Fibroblast of skin of back (primary cell): ENCODE results near the gene ITGB3.
"Not testable (repeated sequence)": the region's sequence is repeated elsewhere in the genome, so short reads cannot be mapped to it uniquely, and the experiment has no call there.

Source experiments
- DNase-seq: peaks from one replicate; pipeline ENCODE4 v3.0.0-alpha.2; 2013

ITGB3 gene

GRCh38 chr17:47223007-47223406, 30.6 kb upstream of the ITGB3 start:
- no peak for DNase-seq

GRCh38 chr17:47223460-47223859, 30.2 kb upstream of the ITGB3 start:
- DNase-seq = no peak

- not testable (repeated sequence) for DNase-seq
Measured at GRCh38 chr17:47224077-47224476, 29.6 kb upstream of the ITGB3 start.

GRCh38 chr17:47224966-47225365, 28.7 kb upstream of the ITGB3 start:
- DNase-seq = no peak

GRCh38 chr17:47225436-47225858, 28.2 kb upstream of the ITGB3 start:
- DNase-seq = peak; percentile 92

GRCh38 chr17:47225911-47226688, 27.5 kb upstream of the ITGB3 start:
- no peak for DNase-seq

- no peak for DNase-seq
Measured at GRCh38 chr17:47227862-47228261, 25.8 kb upstream of the ITGB3 start.

GRCh38 chr17:47229535-47230443, 23.8 kb upstream of the ITGB3 start:
- DNase-seq = peak; percentile 94

GRCh38 chr17:47230864-47231263, 22.8 kb upstream of the ITGB3 start:
- no peak for DNase-seq

GRCh38 chr17:47231334-47231733, 22.3 kb upstream of the ITGB3 start:
- DNase-seq = no peak

- DNase-seq = no peak
Measured at GRCh38 chr17:47231866-47232265, 21.8 kb upstream of the ITGB3 start.

- DNase-seq = no peak
Measured at GRCh38 chr17:47232465-47232864, 21.2 kb upstream of the ITGB3 start.

- DNase-seq = no peak
Measured at GRCh38 chr17:47235506-47235905, 18.1 kb upstream of the ITGB3 start.

- DNase-seq = no peak
Measured at GRCh38 chr17:47235923-47236322, 17.7 kb upstream of the ITGB3 start.

GRCh38 chr17:47237841-47238240, 15.8 kb upstream of the ITGB3 start:
- DNase-seq = no peak

GRCh38 chr17:47238321-47239010, 15.2 kb upstream of the ITGB3 start:
- DNase-seq = no peak

GRCh38 chr17:47239619-47239966, 14.0 kb upstream of the ITGB3 start:
- DNase-seq = no peak

- DNase-seq = peak; percentile 100
Measured at GRCh38 chr17:47239967-47240651, 13.5 kb upstream of the ITGB3 start.

- no peak for DNase-seq
Measured at GRCh38 chr17:47240806-47241205, 12.8 kb upstream of the ITGB3 start.

- DNase-seq = no peak
Measured at GRCh38 chr17:47242648-47243047, 11.0 kb upstream of the ITGB3 start.

GRCh38 chr17:47243737-47244598, 9.7 kb upstream of the ITGB3 start:
- DNase-seq = no peak

- no peak for DNase-seq
Measured at GRCh38 chr17:47244697-47245096, 8.9 kb upstream of the ITGB3 start.
